ENCODE data around the gene OSGIN1. TPM values are rescaled to one million over a fixed set of nuclear protein-coding genes. Genes with fewer than 3 reads are reported as not detected.
"Not testable (repeated sequence)": the region's sequence is repeated elsewhere in the genome, so short reads cannot be mapped to it uniquely, and the experiment has no call there.

Gene OSGIN1
- total RNA-seq, 1 experiment from 2014 or later: 69.7 TPM

- in situ Hi-C loops (cut with HindIII; ENCODE audit: low pct_unique_long_range_greater_than_20kb, low sequenced_read_pairs): no loop called here
- no peak for DNase-seq (ENCODE audit: low read depth)
These were observed 14.8 kb upstream of the OSGIN1 start for GRCh38 chr16:83937922-83938885.

- DNase-seq (ENCODE audit: low read depth): no peak
- in situ Hi-C loops (cut with HindIII; ENCODE audit: low pct_unique_long_range_greater_than_20kb, low sequenced_read_pairs): no loop called here
These were observed 13.7 kb upstream of the OSGIN1 start for GRCh38 chr16:83939266-83939855.

GRCh38 chr16:83940119-83940518 is 12.9 kb upstream of the OSGIN1 start:
- no peak for DNase-seq (ENCODE audit: low read depth)
- in situ Hi-C loops (cut with HindIII; ENCODE audit: low pct_unique_long_range_greater_than_20kb, low sequenced_read_pairs): no loop called here

GRCh38 chr16:83940630-83941378 is 12.2 kb upstream of the OSGIN1 start:
- DNase-seq (ENCODE audit: low read depth): no peak

GRCh38 chr16:83941546-83941945 is 11.5 kb upstream of the OSGIN1 start:
- DNase-seq (ENCODE audit: low read depth); in situ Hi-C loops (cut with HindIII; ENCODE audit: low pct_unique_long_range_greater_than_20kb, low sequenced_read_pairs): not testable (repeated sequence)

More at GRCh38 chr16:83940630-83941378, 12.2 kb upstream of the OSGIN1 start:
- in situ Hi-C loops (cut with HindIII; ENCODE audit: low pct_unique_long_range_greater_than_20kb, low sequenced_read_pairs): no loop called here

GRCh38 chr16:83942074-83942473 is 11.0 kb upstream of the OSGIN1 start:
- DNase-seq (ENCODE audit: low read depth): no peak
- in situ Hi-C loops (cut with HindIII; ENCODE audit: low pct_unique_long_range_greater_than_20kb, low sequenced_read_pairs): no loop called here

- no peak for DNase-seq (ENCODE audit: low read depth)
- in situ Hi-C loops (cut with HindIII; ENCODE audit: low pct_unique_long_range_greater_than_20kb, low sequenced_read_pairs): no loop called here
These were observed 10.1 kb upstream of the OSGIN1 start for GRCh38 chr16:83942815-83943515.

GRCh38 chr16:83943516-83944050 is 9.5 kb upstream of the OSGIN1 start:
- DNase-seq (ENCODE audit: low read depth): no peak
- in situ Hi-C loops (cut with HindIII; ENCODE audit: low pct_unique_long_range_greater_than_20kb, low sequenced_read_pairs): no loop called here

- no peak for DNase-seq (ENCODE audit: low read depth)
These were observed 7.5 kb upstream of the OSGIN1 start for GRCh38 chr16:83945587-83945986.

GRCh38 chr16:83946154-83946780 is 6.8 kb upstream of the OSGIN1 start:
- in situ Hi-C loops (cut with HindIII; ENCODE audit: low pct_unique_long_range_greater_than_20kb, low sequenced_read_pairs): no loop called here
- DNase-seq (ENCODE audit: low read depth): no peak

More at GRCh38 chr16:83945587-83945986, 7.5 kb upstream of the OSGIN1 start:
- in situ Hi-C loops (cut with HindIII; ENCODE audit: low pct_unique_long_range_greater_than_20kb, low sequenced_read_pairs): no loop called here

GRCh38 chr16:83946781-83947566 is 6.1 kb upstream of the OSGIN1 start:
- no peak for DNase-seq (ENCODE audit: low read depth)
- in situ Hi-C loops (cut with HindIII; ENCODE audit: low pct_unique_long_range_greater_than_20kb, low sequenced_read_pairs): no loop called here

- DNase-seq (ENCODE audit: low read depth): no peak
- in situ Hi-C loops (cut with HindIII; ENCODE audit: low pct_unique_long_range_greater_than_20kb, low sequenced_read_pairs): no loop called here
These were observed 5.3 kb upstream of the OSGIN1 start for GRCh38 chr16:83947642-83948234.

- DNase-seq (ENCODE audit: low read depth): no peak
- in situ Hi-C loops (cut with HindIII; ENCODE audit: low pct_unique_long_range_greater_than_20kb, low sequenced_read_pairs): no loop called here
These were observed 3.9 kb upstream of the OSGIN1 start for GRCh38 chr16:83948914-83949723.

- in situ Hi-C loops (cut with HindIII; ENCODE audit: low pct_unique_long_range_greater_than_20kb, low sequenced_read_pairs): no loop called here
- DNase-seq (ENCODE audit: low read depth): no peak
These were observed 3.4 kb upstream of the OSGIN1 start for GRCh38 chr16:83949724-83950001.

- DNase-seq (ENCODE audit: low read depth); in situ Hi-C loops (cut with HindIII; ENCODE audit: low pct_unique_long_range_greater_than_20kb, low sequenced_read_pairs): not testable (repeated sequence)
These were observed 2.1 kb upstream of the OSGIN1 start for GRCh38 chr16:83950862-83951399.

- in situ Hi-C loops (cut with HindIII; ENCODE audit: low pct_unique_long_range_greater_than_20kb, low sequenced_read_pairs): no loop called here
- DNase-seq (ENCODE audit: low read depth): no peak
These were observed 1.5 kb upstream of the OSGIN1 start for GRCh38 chr16:83951544-83951943.
